Uterus (tissue), 2 donors: ENCODE data around the gene PRKG2.

Experiments
- POLR2A ChIP-seq, 2 donors: fragments of 450-650 bp; IDR thresholded peaks; one replicate each; pipeline ENCODE4 v1.6.1; 2016; ENCODE audit warnings: antibody characterized with exemption in 2 of 2, mild to moderate bottlenecking in 1 of 2, moderate library complexity in 1 of 2
- TF ChIP-seq, protein P1 (sequence below), 4 experiments: fragments of 200-600 bp in 2 of 4; fragments of 450-650 bp in 2 of 4; sonication (generic) in 2 of 4; IDR thresholded peaks; one replicate each; pipeline ENCODE4 v1.5.1; 2016 to 2019; ENCODE audit warnings: antibody characterized with exemption in 4 of 4, mild to moderate bottlenecking in 2 of 4, moderate library complexity in 1 of 4

DNA sequence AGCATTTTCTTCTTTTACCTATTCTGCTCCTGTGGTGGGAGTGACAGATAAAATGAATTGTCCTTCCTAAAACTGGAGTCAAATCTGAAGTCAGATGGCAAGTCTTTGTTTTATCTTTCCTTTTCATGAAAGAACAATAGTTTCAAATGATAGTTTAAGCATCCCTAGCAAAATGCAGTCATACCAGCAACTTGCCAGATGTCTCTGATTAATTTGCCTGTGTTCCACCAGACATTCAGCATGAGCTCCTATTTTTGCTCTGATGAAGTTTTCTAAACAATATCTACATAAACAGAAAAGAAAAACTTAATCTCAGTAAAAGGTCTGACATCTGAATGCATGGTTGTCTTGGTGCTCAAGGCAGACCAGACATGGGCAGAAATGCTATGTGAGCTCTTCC, 15.2 kb downstream of the PRKG2 start:
- TF ChIP-seq, protein P1, sequence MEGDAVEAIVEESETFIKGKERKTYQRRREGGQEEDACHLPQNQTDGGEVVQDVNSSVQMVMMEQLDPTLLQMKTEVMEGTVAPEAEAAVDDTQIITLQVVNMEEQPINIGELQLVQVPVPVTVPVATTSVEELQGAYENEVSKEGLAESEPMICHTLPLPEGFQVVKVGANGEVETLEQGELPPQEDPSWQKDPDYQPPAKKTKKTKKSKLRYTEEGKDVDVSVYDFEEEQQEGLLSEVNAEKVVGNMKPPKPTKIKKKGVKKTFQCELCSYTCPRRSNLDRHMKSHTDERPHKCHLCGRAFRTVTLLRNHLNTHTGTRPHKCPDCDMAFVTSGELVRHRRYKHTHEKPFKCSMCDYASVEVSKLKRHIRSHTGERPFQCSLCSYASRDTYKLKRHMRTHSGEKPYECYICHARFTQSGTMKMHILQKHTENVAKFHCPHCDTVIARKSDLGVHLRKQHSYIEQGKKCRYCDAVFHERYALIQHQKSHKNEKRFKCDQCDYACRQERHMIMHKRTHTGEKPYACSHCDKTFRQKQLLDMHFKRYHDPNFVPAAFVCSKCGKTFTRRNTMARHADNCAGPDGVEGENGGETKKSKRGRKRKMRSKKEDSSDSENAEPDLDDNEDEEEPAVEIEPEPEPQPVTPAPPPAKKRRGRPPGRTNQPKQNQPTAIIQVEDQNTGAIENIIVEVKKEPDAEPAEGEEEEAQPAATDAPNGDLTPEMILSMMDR (IDR thresholded peaks at IDR 0.05), result no peak
- TF ChIP-seq POLR2A (IDR thresholded peaks at IDR 0.05), result no peak
